Peyer's patch (tissue), 4 donors: ENCODE data around the gene OR52N2.

Source experiments
- POLR2A ChIP-seq, 2 donors: fragments of 450-650 bp; IDR thresholded peaks; one replicate each; pipeline ENCODE4 v1.5.1; 2017; ENCODE audit warnings: antibody characterized with exemption in 2 of 2, mild to moderate bottlenecking in 2 of 2, moderate library complexity in 2 of 2
- TF ChIP-seq, protein P1 (sequence below), 6 experiments: fragments of 450-650 bp in 4 of 6; fragments of 200-600 bp in 2 of 6; sonication (generic) in 1 of 6; IDR thresholded peaks; one replicate each; pipeline ENCODE4 v1.5.1; 2017 to 2019; ENCODE audit warnings: antibody characterized with exemption in 6 of 6, mild to moderate bottlenecking in 3 of 6, moderate library complexity in 1 of 6

DNA sequence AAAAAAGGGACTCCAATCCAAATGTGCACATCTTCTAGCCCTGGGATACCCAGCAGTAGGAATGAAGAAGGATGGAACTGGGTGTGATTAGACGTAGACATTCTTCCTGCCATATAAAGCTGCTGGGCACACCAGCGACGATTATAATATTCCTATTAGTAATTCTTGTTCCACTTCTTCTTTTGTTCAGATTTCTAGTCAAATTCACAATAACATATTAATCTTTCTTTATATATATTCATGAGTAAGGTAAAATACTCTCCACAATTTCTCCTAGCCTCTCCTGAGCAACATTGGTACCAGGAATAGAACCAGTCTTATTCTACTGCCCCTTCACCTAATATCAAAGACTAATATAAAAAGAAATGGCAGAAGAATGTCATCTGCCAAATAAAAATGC, 48.9 kb downstream of the OR52N2 start, which contains the start of gene OR52E8:
- TF ChIP-seq, protein P1, sequence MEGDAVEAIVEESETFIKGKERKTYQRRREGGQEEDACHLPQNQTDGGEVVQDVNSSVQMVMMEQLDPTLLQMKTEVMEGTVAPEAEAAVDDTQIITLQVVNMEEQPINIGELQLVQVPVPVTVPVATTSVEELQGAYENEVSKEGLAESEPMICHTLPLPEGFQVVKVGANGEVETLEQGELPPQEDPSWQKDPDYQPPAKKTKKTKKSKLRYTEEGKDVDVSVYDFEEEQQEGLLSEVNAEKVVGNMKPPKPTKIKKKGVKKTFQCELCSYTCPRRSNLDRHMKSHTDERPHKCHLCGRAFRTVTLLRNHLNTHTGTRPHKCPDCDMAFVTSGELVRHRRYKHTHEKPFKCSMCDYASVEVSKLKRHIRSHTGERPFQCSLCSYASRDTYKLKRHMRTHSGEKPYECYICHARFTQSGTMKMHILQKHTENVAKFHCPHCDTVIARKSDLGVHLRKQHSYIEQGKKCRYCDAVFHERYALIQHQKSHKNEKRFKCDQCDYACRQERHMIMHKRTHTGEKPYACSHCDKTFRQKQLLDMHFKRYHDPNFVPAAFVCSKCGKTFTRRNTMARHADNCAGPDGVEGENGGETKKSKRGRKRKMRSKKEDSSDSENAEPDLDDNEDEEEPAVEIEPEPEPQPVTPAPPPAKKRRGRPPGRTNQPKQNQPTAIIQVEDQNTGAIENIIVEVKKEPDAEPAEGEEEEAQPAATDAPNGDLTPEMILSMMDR (IDR thresholded peaks at IDR 0.05), result no peak
- TF ChIP-seq POLR2A (IDR thresholded peaks at IDR 0.05), result no peak
